NCI-H774 (cell line): Measurements from ENCODE around the gene MYCBPAP.

Source experiments
- DNase-seq: peaks from one replicate; lab custom pipeline; 2025; lab: John Stamatoyannopoulos, UW

The MYCBPAP gene

DNA sequence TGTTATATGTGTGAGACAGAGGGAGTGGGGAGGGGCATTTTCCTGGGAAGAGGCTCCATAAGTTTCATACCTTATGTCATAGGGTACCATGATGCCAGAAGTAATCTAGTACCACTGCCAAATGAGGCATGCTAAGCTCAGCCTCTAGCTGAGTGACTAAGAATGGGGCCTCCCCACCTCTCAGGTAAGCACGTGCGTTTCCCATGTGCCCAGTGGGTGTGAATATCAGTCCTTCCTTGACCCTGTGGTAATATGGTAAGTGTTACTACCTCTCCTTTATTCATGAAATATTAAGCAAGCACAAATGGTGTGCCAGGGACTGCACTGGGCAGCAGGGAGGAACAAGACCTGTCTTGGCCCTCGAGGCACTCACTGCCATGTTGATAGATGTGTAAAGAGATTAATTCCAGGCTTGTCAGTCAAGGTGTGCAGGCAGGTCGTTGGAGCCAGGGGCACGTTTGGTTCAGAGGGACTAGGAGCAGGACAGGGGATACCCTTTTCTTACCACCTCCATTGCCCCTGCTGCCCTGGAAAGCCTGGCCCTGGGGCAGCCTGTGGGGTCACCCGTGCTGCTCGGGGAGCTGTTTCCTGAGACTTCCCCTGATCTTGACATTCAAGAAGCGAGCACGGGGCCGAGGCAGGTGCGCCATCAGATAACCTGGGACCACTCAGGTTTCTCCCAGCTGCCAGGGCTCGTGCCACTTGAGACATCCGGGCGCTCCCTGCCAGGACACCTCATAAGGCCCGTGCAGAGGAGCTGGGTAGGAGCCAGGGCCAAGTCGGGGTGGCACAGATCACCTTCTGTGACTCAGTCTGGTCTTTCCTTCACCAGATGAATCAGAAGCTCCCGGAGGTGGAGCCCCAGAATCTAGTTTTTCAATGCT lies 20.8 kb upstream of the MYCBPAP start:
- DNase-seq = no peak

DNA sequence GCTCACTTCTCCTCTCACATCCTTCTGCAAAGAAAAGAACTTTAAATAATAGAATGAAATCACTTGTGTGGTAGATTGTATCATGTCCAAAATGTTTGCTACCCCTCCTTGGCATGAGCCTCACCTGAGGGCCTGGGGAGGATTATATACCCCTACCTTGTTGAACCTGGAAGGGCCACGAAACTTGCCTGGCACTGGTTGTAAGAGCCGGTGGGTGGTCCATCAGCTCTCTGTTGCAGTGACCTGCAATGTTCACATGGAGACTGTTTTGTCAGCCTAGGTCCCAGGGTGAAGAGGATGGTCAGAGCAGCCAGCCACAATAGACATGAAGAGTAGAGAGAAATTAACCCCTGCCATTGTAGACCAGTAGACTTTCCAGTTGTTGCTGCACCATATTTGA lies 19.4 kb upstream of the MYCBPAP start:
- no peak for DNase-seq

DNA sequence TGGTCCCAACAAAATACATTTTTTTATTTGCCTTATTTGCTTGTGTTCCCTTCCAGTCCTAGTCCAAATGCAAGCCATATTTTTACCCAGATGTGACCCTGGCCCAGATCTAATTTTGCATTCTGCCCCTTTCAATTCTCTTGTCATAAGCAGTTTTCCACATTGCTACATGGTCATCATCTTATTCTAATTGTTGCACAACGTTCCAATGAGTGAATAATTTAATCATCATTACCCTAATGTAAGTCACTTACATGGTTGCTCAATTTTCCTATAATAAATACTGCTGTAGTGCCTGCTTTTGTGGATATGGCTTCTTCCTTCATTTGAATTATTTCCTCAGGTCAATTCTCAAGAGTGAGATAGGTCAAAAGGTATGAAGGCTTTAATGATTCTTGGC lies 16.7 kb upstream of the MYCBPAP start:
- DNase-seq = no peak

DNA sequence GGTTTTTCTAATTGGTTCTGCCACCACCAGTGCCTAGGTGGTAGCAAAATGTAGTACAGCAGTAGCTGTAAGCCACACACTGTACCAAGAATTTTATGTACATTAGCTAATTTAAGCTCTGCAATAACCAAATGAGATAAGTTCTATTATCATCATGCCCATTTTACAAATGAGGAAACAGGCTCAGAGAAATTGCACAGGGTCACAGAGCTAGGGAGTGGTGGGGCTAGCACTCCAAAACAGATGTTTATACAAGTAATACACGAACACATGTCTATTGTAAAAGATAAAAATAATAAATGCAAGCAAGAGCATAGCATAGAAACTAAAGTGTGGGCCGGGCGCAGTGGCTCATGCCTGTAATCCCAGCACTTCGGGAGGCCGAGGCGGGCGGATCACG lies 16.0 kb upstream of the MYCBPAP start:
- DNase-seq = no peak

DNA sequence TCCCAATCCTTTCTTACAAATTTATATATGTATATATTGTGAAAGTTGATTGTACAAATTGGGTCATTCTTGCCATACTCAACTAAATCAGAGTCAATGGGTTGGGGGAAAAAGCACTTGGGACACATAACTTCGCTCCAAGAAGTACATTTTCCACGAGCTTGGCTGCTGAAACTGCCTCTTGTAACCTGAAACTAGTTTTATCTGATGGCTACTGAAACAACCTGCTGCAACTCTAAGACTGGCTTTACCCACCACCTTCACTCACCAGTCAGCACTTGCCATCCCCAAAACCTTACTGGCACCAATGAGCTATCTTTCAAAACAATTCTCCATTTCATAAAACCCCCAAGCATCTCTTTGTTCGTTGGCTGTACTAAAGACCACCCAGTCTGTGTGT lies 14.5 kb upstream of the MYCBPAP start:
- no peak for DNase-seq

DNA sequence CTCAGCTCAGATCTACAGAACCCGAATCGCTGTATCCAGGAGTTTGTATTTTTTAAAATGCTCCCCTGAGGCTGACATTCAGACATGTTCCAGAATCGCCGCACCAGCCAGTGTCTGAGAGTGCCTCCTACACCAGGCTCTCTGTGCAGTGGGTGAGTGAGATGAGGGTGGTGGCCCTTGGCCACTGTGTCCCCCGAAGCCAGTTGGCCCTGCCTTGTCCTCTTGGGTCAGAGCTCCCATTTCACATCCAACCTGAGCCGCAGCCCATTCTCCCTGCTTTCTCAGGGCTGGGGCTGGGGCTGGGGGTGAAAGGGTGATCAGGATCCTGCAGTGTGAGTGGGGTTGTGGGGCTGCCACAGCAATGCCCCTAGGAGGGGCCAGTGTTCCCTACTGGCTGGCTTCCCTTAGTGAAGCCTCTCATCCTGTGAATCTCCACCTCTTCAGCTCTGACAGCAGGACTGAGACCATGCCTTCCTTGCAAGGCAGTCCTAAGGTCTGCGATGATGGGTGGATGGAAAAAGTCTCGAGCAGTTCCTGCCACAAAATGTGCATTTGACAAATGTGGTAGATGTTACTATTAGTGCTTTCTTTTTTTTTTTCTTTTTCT lies 12.9 kb upstream of the MYCBPAP start:
- DNase-seq = no peak

DNA sequence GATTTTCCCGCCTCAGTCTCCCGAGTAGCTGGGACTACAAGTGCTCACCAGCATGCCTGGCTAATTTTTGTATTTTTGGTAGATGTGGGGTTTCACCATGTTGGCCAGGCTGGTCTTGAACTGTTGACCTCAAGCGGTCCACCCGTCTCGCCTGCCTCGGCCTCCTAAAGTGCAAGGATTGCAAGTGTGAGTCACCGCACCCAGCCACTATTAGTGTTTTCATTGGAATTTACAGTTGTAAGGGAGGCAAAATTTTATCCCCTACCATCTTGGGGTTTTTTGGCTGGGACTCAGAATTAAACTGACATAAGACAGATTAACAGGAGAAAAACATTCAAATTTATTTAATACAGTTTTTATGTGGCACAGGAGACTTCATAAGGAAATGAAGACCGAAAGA lies 12.3 kb upstream of the MYCBPAP start:
- DNase-seq = no peak

DNA sequence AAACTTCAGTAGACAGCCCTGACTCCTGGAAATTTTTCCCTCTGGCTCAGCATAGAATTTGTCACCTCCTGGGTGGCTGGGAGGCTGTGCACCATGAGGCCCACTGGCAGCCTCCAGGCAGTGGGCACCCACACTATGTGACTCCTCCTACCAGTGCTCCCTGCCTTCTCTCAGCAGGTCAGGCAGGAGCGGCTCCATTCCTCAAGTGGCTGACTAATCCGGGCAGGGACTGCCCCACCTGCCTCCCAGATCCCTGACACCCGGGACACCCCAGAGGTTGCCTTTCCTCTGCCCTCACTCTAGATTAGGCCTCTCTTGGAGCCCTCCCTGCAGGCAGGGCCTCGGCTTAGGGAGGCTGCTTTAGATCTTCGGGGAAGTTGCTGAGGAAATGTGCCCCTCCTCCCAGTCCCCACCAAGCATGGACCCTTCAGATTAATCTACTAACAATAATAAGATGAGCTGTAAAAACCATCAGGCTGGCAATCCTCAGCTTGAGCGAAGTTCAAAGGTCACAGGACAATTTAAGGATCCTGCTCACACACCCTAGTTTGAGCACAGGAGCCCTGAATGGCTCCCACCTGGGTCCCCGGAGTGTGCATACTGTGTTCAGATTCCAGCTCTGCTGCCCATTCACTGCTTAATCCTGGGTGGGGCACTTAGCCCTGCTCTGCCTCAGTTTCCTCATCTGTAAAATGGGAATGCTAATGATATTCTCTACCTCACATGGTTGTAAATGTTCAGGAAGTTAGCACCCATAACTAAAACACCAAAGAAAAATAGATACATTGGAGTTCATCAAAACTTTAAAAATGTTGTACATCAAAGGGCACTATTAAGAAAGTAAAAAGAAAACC lies 10.0 kb upstream of the MYCBPAP start:
- no peak for DNase-seq

DNA sequence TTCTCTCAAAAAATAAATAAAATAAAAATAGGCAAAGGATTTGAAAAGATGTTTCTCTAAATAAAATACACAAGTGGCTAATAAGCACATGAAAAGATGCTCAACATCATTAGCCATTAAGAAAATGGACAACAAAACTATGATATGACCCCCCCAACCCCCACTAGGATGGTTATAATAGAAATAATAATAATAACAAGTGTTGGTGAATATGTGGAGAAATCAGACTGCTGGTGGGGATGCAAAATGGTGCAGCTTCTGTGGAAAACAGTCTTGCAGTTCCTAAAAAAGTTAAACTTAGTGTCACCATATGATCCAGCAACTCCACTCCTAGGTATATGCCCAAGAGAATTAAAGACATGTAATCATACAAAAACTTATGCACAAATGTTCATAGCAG lies 9.0 kb upstream of the MYCBPAP start:
- DNase-seq = no peak

DNA sequence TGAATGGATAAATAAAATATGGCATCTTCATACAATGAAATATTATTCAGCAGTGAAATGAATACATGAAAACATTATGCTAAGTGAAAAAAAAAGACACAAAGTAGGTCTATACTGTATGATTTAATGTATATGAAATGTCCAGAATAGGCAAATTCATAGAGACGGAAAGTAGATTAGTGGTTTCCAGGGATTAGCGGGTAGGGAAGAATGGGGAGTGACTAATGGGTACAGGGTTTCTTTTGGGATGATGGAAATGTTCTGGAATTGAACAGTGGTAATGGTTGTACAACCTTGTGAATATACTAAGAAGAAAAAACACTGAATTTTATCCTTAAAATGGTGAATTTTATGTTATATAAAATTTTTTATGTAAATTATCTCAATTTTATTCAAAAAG lies 8.5 kb upstream of the MYCBPAP start:
- no peak for DNase-seq

DNA sequence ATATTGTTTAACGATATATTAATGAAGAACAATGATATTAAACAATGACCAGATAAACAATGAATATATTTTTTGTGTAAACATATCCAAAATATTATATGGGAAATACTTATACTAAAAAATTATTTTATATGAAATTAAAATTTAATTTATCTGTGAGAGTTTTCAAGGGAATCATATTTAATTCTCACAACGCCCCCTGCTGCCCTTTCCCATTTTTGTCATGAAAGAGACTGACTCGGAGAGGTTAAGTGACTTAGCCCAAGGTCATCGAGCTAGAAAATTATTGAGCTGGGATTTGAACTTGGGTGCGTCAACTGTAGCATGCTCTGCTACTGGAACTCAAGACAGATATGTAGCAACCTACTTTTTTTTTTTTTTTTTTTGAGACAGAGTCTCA lies 7.2 kb upstream of the MYCBPAP start:
- no peak for DNase-seq

DNA sequence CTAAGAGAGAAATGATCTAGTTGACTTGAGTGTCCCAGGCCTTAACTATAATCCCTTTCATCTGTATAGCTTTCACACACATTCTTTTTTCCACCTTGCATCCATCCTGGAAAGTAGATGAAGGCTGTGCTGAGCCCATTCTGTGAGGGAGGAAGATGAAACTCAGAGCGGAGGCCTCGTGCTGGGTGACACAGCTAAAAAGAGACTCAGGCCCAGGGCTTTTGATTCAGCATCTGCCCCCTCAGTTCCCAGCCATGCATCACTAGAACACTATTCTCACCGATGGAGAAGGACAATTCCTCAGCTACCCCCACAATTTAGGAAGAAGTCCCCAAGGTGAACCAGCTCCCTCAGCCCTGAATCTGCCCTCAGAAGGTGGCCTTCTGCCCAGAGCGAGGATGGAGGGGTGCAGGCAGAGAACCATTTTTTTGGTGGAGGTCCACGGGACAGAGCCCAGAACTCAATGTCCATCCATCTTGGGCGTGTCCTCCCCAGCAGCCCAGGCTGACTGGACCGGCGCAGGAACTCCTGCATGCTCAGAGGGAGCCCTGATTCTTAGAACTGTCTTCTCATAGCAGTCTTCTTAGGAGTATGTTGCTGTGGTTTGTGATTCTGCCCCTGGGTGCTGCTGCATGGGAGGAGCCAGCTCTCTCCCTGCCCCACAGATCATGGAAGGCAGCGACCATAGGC lies 5.8 kb upstream of the MYCBPAP start:
- no peak for DNase-seq

DNA sequence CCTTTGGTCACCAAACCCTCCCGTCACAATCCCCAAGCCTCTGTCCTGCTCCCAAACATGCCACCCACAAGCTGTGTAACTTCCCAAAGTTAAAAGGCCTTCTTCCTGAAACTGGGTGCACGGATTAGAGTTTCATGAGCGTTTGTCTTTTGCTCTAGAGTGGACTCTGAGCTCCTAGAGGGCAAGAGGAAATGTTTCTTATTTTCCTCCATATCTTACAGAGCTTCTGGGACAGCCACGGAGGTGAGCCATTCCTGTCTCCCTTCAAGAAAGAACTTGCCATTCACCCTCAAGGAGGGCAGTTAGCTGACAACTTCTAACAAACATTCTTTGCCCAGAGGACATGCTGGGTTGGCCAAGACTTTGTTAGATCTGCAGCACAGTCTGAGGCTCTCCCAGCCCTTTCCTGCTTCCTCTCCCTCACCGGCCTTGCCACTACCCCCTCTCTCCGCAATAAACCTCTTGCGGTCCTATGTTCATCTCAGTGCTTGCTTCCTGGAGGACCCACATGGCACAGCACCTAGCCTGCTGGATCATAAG lies 2.6 kb upstream of the MYCBPAP start:
- no peak for DNase-seq

DNA sequence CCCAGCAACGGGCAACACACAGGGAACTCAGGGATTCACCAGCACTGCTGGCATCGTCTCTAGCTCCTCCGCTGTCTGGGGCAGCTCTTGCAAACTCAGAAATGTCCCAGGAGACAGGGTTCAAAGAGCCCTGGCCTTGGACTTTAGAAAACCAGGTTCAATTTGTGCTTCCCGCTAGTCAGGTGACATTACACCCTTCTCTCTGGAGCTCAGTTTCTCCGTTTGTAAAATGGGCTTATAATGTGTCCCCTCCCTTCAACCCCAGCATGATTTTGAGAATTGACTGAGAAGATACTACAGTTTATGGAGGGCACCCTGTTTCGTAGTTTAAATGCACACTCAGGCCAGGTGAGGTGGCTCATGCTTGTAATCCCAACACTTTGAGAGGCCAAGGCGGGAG lies 1.9 kb upstream of the MYCBPAP start:
- no peak for DNase-seq

DNA sequence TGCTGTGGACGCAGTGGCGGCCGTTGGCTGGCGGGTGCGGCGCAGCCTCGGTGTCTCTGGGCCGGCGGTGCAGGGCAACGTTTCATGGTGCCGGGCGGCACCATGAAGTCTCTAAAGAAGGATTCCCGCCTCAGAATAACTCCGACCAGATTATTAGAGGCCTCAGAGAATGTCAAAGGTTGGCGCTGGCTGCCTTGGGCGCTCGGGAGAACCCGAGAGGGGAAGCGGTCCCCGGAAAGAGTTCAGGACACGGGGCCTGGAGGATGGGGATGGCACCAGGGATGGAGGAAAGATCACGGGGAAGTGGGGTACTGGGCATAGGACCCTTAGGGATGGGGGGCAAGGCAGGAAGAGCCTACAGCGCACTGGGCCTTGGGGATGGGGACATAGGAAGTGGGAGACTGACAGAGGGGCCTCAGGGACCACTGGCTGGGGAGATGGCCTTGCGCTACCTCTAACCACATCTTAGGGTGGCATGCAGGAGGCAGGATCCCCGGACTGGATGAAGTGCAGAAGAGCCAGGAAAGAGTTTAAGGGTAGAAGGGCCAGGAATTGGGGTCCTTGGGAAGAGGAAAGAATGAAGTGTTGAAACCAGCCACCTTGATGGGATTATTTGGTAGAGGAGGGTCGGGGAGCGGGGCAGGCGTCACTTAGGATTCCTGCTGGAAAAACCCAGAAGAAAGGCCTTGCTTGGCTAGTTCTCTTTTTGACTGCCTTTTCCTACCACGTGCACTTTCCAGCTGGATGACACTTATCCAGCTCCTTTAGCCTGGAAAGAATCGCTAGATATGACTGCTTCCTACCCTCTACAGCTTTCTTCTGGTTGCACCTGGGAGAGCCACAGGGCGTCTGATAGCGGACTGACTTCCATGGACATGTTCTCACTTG lies 578 bp downstream of the MYCBPAP start:
- DNase-seq = no peak

DNA sequence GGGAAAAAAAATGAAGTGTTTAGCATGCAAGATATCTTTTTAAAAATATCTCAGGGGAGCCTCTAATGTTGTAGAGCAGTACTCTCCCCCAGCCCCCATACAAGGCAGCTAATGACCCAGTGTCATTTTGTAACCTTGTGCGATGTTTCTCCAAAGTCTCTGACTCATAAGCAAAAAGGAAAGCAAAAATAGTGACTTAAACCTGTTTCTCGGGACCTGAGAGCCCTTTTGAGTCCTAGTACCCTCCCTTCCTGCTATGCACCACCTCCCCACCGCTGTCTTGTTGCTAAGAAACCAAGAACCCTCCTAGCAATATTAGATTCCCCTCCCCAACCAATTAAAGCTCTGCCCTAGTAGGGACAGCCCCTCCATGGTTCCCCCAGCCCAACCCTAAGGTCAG lies 2.8 kb downstream of the MYCBPAP start:
- no peak for DNase-seq

DNA sequence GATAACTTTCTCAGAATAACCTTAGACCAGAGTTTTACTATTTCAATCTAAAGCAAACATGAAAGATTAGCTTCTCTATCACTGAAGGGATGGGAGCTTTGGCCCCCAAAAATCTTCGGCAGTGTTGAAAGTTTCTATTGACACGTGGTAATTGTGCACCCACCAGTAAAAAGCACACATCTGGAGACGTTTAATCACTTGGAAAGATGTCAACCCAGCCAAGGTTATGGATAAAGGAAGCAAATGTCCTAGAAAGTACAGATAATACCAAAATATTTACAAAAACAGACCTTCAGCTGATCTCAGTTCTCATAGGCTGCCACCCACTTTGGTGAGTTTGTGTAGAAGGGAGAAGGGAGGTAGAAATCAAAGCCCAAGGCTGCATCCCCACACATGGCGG lies 5.3 kb downstream of the MYCBPAP start:
- no peak for DNase-seq

DNA sequence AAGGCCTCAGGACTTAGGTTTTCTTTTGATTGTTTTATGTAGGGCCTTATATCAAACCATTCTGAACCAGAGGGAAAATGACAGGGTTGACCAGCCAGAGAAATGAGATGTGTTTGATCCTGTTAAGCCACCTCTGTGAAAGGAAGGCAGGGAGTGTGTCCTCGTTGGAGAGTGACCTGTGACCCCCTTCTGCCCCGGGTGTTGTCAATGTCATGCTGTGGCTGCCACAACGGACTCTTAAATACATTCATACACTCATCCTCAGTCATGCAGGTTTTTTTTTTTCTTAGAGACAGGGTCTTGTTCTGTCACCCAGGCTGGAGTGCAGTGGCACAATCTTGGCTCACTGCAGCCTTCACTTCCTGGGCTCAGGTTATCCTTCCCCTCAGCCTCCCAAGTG lies 6.1 kb downstream of the MYCBPAP start:
- DNase-seq = no peak

DNA sequence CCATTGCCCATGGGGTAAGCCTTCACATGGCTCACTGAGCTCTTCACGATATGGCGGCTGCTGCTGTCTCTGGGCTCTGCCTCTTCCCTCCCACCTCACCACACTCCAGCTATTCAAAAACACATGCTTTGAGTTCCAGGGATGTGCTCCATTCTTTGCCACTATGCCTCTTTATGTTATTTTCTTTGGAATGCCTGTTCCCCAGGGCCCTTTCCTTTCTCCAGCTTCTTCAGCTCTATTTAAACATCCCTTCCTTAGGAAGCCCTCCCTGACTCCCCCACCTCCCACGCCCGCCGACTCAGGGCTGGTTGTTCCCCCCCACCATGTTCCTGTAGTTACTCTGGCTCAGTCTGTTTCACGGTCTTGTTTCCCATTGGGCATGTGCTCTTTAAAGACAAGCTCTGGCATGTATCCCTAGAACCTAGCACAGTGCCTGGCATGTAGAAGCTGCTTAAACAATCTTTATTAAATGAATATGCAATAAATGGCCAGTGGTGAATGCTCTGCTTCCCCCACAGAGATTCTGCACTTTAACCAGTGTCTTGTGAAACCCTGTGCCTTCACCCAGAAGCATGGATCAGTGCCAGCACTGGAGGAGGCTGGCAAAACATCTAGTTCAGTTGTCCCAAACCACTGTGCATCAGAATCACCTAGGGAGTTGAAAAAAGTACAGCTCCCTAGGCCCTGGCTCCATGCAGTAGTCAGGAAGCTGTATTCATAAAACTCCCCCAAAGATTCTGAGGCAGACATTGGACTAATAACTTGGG lies 6.9 kb downstream of the MYCBPAP start:
- DNase-seq = no peak

DNA sequence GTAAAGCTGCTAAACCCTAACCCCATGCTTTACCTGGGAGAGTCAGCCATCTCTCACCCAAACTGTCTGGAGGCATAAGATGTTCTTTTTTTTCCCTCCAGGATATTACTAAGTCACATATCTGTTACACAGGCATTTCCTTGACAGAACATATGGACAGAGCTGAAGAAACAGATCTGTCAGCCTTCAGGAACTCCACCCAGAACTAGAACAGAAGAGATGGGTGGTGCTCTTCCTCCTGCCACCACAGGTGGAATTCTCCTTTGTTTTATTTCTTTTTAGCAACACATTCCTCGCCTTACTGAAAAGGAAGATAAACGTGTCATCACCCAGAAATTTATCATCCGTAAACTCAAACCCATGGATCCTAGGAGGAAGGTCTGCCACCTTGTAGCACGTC lies 8.8 kb downstream of the MYCBPAP start:
- DNase-seq = no peak
